ENCODE results near the gene NACC2.

NACC2 gene

GRCh38 chr9:135990468-135991429 is 104.3 kb downstream of the NACC2 start:
- H3K36me3 ChIP-seq (replicated peaks in 1 of 2; ENCODE audit: control insufficient read depth in 2 of 2, insufficient read depth in 2 of 2, low read length in 2 of 2): no peaks in the 10 kb centered on the region
- no peaks in the 10 kb centered on the region for H3K79me1 ChIP-seq (ENCODE audit: low read depth, low read length)
- WGBS, 2 donors (ENCODE audit: extremely low coverage in 2 of 2, insufficient read length in 2 of 2, insufficient replicate concordance in 1 of 2): 90% methylated on average over 2 of the region's 21 CpGs; no CpG with 5 or more reads in 1 of the 2 donors

GRCh38 chr9:135989722-135990467 is 105.2 kb downstream of the NACC2 start:
- Histone ChIP-seq H3K9me3 (replicated peaks in 1 of 2; ENCODE audit: control insufficient read depth in 2 of 2, insufficient read depth in 1 of 2, low read depth in 1 of 2, low read length in 2 of 2) (no peaks in the 10 kb centered on the region), H4K91ac (ENCODE audit: low read depth, low read length, poor library complexity) (no peak overlapping the region), H3K27ac (replicated peaks; ENCODE audit: low read length) (peak overlapping the region; percentile 22), H3K4ac (ENCODE audit: low read length) (no peak overlapping the region), H3K4me2 (ENCODE audit: insufficient read depth, low read length, poor library complexity, severe bottlenecking) (no peak overlapping the region), H3K9ac (ENCODE audit: low read depth, low read length, poor library complexity) (peak overlapping the region; percentile 44), H3K36me3 (replicated peaks in 1 of 2; ENCODE audit: control insufficient read depth in 2 of 2, insufficient read depth in 2 of 2, low read length in 2 of 2) (no peaks in the 10 kb centered on the region), H3K23ac (ENCODE audit: low read depth, low read length, poor library complexity) (peak overlapping the region; percentile 73), H2BK5ac (ENCODE audit: low read length) (peak overlapping the region; percentile 89), H3K18ac (ENCODE audit: low read length) (peak overlapping the region; percentile 88), H3K14ac (ENCODE audit: low read length) (peak overlapping the region; percentile 66), H2AFZ (ENCODE audit: low read length) (no peak overlapping the region), H2BK12ac (ENCODE audit: low read length) (peak overlapping the region; percentile 93), H3K27me3 (ENCODE audit: control insufficient read depth in 3 of 3, insufficient read depth in 3 of 3, low read depth in 1 of 3, low read length in 3 of 3) (no peaks in the 10 kb centered on the region), H4K8ac (ENCODE audit: low read depth, low read length) (peak overlapping the region; percentile 32), H3K4me3 (ENCODE audit: low read length in 2 of 2) (no peak overlapping the region), H2BK15ac (ENCODE audit: low read length) (peak overlapping the region; percentile 96), H2BK120ac (ENCODE audit: low read depth, low read length) (no peak overlapping the region), H3K79me1 (ENCODE audit: low read depth, low read length) (no peaks in the 10 kb centered on the region), H2AK5ac (ENCODE audit: low read depth, low read length) (peak overlapping the region; percentile 99), H3K4me1 (ENCODE audit: control insufficient read depth in 2 of 2, insufficient read depth in 1 of 2, low read depth in 1 of 2, low read length in 2 of 2) (peaks cover 39 to 62% of the 10 kb centered on the region in 2 donors)
- no peak for DNase-seq (ENCODE audit: low spot score)
- no CpG with 5 or more reads among the region's 36 CpGs for WGBS, 2 donors (ENCODE audit: extremely low coverage in 2 of 2, insufficient read length in 2 of 2, insufficient replicate concordance in 1 of 2)

More at GRCh38 chr9:135990468-135991429, 104.3 kb downstream of the NACC2 start:
- Histone ChIP-seq H3K14ac (ENCODE audit: low read length) (peak overlapping the region; percentile 1), H3K9me3 (replicated peaks in 1 of 2; ENCODE audit: control insufficient read depth in 2 of 2, insufficient read depth in 1 of 2, low read depth in 1 of 2, low read length in 2 of 2) (no peaks in the 10 kb centered on the region), H3K4me1 (ENCODE audit: control insufficient read depth in 2 of 2, insufficient read depth in 1 of 2, low read depth in 1 of 2, low read length in 2 of 2) (peaks cover 37 to 60% of the 10 kb centered on the region in 2 donors), H3K18ac (ENCODE audit: low read length) (peak overlapping the region; percentile 93), H4K91ac (ENCODE audit: low read depth, low read length, poor library complexity) (no peak overlapping the region), H3K23ac (ENCODE audit: low read depth, low read length, poor library complexity) (no peak overlapping the region), H4K8ac (ENCODE audit: low read depth, low read length) (no peak overlapping the region), H2BK120ac (ENCODE audit: low read depth, low read length) (peak overlapping the region; percentile 48), H2AFZ (ENCODE audit: low read length) (no peak overlapping the region), H3K9ac (ENCODE audit: low read depth, low read length, poor library complexity) (no peak overlapping the region), H3K27me3 (ENCODE audit: control insufficient read depth in 3 of 3, insufficient read depth in 3 of 3, low read depth in 1 of 3, low read length in 3 of 3) (no peaks in the 10 kb centered on the region), H2BK5ac (ENCODE audit: low read length) (peak overlapping the region; percentile 89), H3K4me3 (ENCODE audit: low read length in 2 of 2) (peak overlapping the region in 1 of 2 donors; percentile 38), H3K4ac (ENCODE audit: low read length) (peak overlapping the region; percentile 2), H2AK5ac (ENCODE audit: low read depth, low read length) (peak overlapping the region; percentile 99), H3K4me2 (ENCODE audit: insufficient read depth, low read length, poor library complexity, severe bottlenecking) (no peak overlapping the region), H3K27ac (replicated peaks; ENCODE audit: low read length) (peak overlapping the region; percentile 56), H2BK12ac (ENCODE audit: low read length) (peak overlapping the region; percentile 100), H2BK15ac (ENCODE audit: low read length) (peak overlapping the region; percentile 96)
- peak; percentile 65 for DNase-seq (ENCODE audit: low spot score)

DNA sequence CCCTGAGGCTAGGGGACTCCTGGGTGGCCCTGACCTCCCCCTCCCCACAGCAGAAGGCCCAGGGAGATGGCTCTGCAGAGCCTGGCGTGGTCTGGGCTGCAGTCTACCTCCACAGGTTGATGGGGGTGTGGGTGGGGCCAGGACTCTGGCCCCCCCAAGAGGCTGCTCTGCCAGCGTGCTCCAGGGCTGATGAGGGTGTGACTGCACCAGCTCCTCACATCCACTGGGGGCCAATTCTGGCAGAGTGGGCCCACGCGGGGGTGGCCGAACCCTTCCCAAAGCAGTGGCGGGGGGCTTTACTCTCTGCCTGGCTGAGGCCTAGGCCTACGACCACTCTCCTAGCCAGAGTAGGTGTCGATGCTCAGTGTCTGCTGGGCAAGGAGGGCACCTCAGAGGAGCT is 105.9 kb downstream of the NACC2 start:
- peak overlapping the region; percentile 96 for H2BK15ac ChIP-seq (ENCODE audit: low read length)
- no CpG with 5 or more reads among the region's 8 CpGs for WGBS, 2 donors (ENCODE audit: extremely low coverage in 2 of 2, insufficient read length in 2 of 2, insufficient replicate concordance in 1 of 2)
- peaks cover 36 to 56% of the 10 kb centered on the region in 2 donors for H3K4me1 ChIP-seq (ENCODE audit: control insufficient read depth in 2 of 2, insufficient read depth in 1 of 2, low read depth in 1 of 2, low read length in 2 of 2)
- H3K36me3 ChIP-seq (replicated peaks in 1 of 2; ENCODE audit: control insufficient read depth in 2 of 2, insufficient read depth in 2 of 2, low read length in 2 of 2): no peaks in the 10 kb centered on the region
- no peak for DNase-seq (ENCODE audit: low spot score)
- no peak overlapping the region for H2BK5ac ChIP-seq (ENCODE audit: low read length)
- no peak overlapping the region for H3K27ac ChIP-seq (replicated peaks; ENCODE audit: low read length)
- no peak overlapping the region for H3K9ac ChIP-seq (ENCODE audit: low read depth, low read length, poor library complexity)
- peak overlapping the region; percentile 88 for H3K18ac ChIP-seq (ENCODE audit: low read length)
- H3K9me3 ChIP-seq (replicated peaks in 1 of 2; ENCODE audit: control insufficient read depth in 2 of 2, insufficient read depth in 1 of 2, low read depth in 1 of 2, low read length in 2 of 2): no peaks in the 10 kb centered on the region
- peak overlapping the region; percentile 31 for H3K14ac ChIP-seq (ENCODE audit: low read length)
- H4K91ac ChIP-seq (ENCODE audit: low read depth, low read length, poor library complexity): peak overlapping the region; percentile 56
- H3K27me3 ChIP-seq (ENCODE audit: control insufficient read depth in 3 of 3, insufficient read depth in 3 of 3, low read depth in 1 of 3, low read length in 3 of 3): peaks cover 0 to 7% (median 0%) of the 10 kb centered on the region in 3 experiments
- H2AFZ ChIP-seq (ENCODE audit: low read length): no peak overlapping the region
- H3K23ac ChIP-seq (ENCODE audit: low read depth, low read length, poor library complexity): peak overlapping the region; percentile 59
- H2BK12ac ChIP-seq (ENCODE audit: low read length): no peak overlapping the region
- no peak overlapping the region for H2BK120ac ChIP-seq (ENCODE audit: low read depth, low read length)
- H3K4ac ChIP-seq (ENCODE audit: low read length): no peak overlapping the region
- H3K4me2 ChIP-seq (ENCODE audit: insufficient read depth, low read length, poor library complexity, severe bottlenecking): no peak overlapping the region
- no peak overlapping the region for H4K8ac ChIP-seq (ENCODE audit: low read depth, low read length)
- no peak overlapping the region for H3K4me3 ChIP-seq (ENCODE audit: low read length in 2 of 2)
- H3K79me1 ChIP-seq (ENCODE audit: low read depth, low read length): no peaks in the 10 kb centered on the region
- peak overlapping the region; percentile 99 for H2AK5ac ChIP-seq (ENCODE audit: low read depth, low read length)

Data from neuronal stem cell (in vitro differentiated cells).